HG02943 (cell line): ENCODE data around the gene DAGLA.
"Not testable (repeated sequence)": the region's sequence is repeated elsewhere in the genome, so short reads cannot be mapped to it uniquely, and the experiment has no call there.

Source experiments
- ATAC-seq: cut with Tn5 transposase; IDR thresholded peaks from one replicate; pipeline ENCODE4 v1.9.1; 2021; ENCODE audit warnings: mild to moderate bottlenecking, low read depth, moderate library complexity; ENCODE audit not compliant: unreplicated experiment

The DAGLA gene

GRCh38 chr11:61679893-61680621 is at the start of gene DAGLA:
Gene DAGLA (plus strand): TSS chr11:61680391. CDS start chr11:61720156, 39,765 bp downstream.
- no peak for ATAC-seq

GRCh38 chr11:61632096-61632495 is 48.1 kb upstream of the DAGLA start:
- ATAC-seq: no peak

- no peak for ATAC-seq
These were observed 44.9 kb upstream of the DAGLA start for GRCh38 chr11:61635304-61635703.

GRCh38 chr11:61635787-61636186 is 44.4 kb upstream of the DAGLA start:
- no peak for ATAC-seq

GRCh38 chr11:61636676-61637075 is 43.5 kb upstream of the DAGLA start:
- no peak for ATAC-seq

- no peak for ATAC-seq
These were observed 42.9 kb upstream of the DAGLA start for GRCh38 chr11:61637277-61637676.

- ATAC-seq: no peak
These were observed 40.3 kb upstream of the DAGLA start for GRCh38 chr11:61639816-61640443.

GRCh38 chr11:61642162-61642561 is 38.0 kb upstream of the DAGLA start:
- no peak for ATAC-seq

GRCh38 chr11:61645179-61645868 is 34.9 kb upstream of the DAGLA start:
- ATAC-seq: no peak

- ATAC-seq: no peak
These were observed 32.7 kb upstream of the DAGLA start for GRCh38 chr11:61647529-61647928.

GRCh38 chr11:61650781-61651571 is 29.2 kb upstream of the DAGLA start:
- ATAC-seq: no peak

- ATAC-seq: no peak
These were observed 28.1 kb upstream of the DAGLA start for GRCh38 chr11:61652135-61652534.

- no peak for ATAC-seq
These were observed 25.8 kb upstream of the DAGLA start for GRCh38 chr11:61654397-61654829.

- ATAC-seq: not testable (repeated sequence)
These were observed 24.7 kb upstream of the DAGLA start for GRCh38 chr11:61655266-61656159.

GRCh38 chr11:61656347-61657077 is 23.7 kb upstream of the DAGLA start:
- no peak for ATAC-seq

- ATAC-seq: no peak
These were observed 22.5 kb upstream of the DAGLA start for GRCh38 chr11:61657566-61658290.

- ATAC-seq: no peak
These were observed 20.6 kb upstream of the DAGLA start for GRCh38 chr11:61659413-61660196.

GRCh38 chr11:61660997-61661396 is 19.2 kb upstream of the DAGLA start:
- ATAC-seq: not testable (repeated sequence)
